ENCODE data around the gene SOCS6.

The SOCS6 gene

GRCh38 chr18:70310560-70311320, 21.9 kb downstream of the SOCS6 start:
- TF ChIP-seq, protein P1, sequence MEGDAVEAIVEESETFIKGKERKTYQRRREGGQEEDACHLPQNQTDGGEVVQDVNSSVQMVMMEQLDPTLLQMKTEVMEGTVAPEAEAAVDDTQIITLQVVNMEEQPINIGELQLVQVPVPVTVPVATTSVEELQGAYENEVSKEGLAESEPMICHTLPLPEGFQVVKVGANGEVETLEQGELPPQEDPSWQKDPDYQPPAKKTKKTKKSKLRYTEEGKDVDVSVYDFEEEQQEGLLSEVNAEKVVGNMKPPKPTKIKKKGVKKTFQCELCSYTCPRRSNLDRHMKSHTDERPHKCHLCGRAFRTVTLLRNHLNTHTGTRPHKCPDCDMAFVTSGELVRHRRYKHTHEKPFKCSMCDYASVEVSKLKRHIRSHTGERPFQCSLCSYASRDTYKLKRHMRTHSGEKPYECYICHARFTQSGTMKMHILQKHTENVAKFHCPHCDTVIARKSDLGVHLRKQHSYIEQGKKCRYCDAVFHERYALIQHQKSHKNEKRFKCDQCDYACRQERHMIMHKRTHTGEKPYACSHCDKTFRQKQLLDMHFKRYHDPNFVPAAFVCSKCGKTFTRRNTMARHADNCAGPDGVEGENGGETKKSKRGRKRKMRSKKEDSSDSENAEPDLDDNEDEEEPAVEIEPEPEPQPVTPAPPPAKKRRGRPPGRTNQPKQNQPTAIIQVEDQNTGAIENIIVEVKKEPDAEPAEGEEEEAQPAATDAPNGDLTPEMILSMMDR (IDR thresholded peaks at IDR 0.05; ENCODE audit: low read depth, low read length, missing control alignments), result no peak
- DNase-seq (ENCODE audit: low read depth), result no peak
- H3K4me3 ChIP-seq (ENCODE audit: low read depth, low read length), result no peak overlapping the region

- TF ChIP-seq, protein P1 (IDR thresholded peaks at IDR 0.05; ENCODE audit: low read depth, low read length, missing control alignments), result no peak
- no peak overlapping the region for H3K4me3 ChIP-seq (ENCODE audit: low read depth, low read length)
- no peak for DNase-seq (ENCODE audit: low read depth)
Measured at GRCh38 chr18:70311726-70312125, 22.9 kb downstream of the SOCS6 start.

- TF ChIP-seq, protein P1 (IDR thresholded peaks at IDR 0.05; ENCODE audit: low read depth, low read length, missing control alignments), result no peak
- H3K4me3 ChIP-seq (ENCODE audit: low read depth, low read length), result no peak overlapping the region
- DNase-seq (ENCODE audit: low read depth), result no peak
Measured at GRCh38 chr18:70313640-70314039, 24.8 kb downstream of the SOCS6 start.

DNA sequence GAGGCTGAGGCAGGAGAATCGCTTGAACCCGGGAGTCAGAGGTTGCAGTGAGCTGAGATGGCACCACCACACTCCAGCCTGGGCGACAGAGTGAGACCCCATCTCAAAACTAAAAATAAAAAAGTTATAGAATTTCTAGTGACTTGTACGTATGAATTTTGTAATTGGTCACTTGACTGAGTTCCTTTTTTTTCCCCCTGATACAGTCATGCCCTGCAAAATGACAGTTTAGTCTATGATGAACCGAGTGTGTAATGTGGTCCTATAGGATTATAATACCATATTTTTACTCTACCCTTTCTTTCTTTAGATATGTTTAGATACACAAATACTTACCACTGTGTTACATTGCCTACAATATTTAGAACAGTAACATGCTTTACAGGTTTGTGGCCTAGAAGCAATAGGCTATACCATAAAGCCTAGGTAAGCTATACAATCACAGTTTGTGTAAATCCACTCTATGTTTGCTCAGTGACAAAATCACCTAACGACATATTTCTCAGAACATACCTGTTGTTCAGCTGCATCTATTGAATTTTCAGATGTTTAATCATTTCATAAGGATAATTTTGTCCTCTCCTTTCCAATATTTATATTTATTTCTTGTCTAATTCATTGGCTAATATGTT, 25.4 kb downstream of the SOCS6 start:
- no peak for DNase-seq (ENCODE audit: low read depth)
- TF ChIP-seq, protein P1 (IDR thresholded peaks at IDR 0.05; ENCODE audit: low read depth, low read length, missing control alignments), result no peak
- no peak overlapping the region for H3K4me3 ChIP-seq (ENCODE audit: low read depth, low read length)

DNA sequence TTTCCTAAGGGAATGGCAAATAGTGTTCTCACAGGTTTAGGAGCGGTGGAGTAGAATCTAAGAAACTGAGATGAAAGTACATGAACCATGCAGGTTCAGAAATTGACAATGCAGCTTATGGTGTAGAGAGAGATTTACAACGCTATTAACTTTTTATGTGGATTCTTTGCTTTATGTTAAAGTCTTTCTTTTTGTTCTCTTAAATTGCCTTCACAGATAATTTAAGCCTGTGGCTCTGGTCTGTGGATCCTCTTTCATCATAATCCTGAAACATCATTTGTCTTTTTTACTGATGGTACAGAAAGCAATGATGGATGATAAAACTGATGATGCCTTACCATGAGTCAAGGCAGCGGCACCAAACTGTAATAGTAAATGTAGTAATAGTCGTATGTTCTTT, 30.3 kb downstream of the SOCS6 start:
- no peak overlapping the region for H3K4me3 ChIP-seq (ENCODE audit: low read depth, low read length)
- TF ChIP-seq, protein P1 (IDR thresholded peaks at IDR 0.05; ENCODE audit: low read depth, low read length, missing control alignments), result no peak
- no peak for DNase-seq (ENCODE audit: low read depth)

- TF ChIP-seq, protein P1 (IDR thresholded peaks at IDR 0.05; ENCODE audit: low read depth, low read length, missing control alignments), result no peak
- DNase-seq (ENCODE audit: low read depth), result no peak
- no peak overlapping the region for H3K4me3 ChIP-seq (ENCODE audit: low read depth, low read length)
Measured at GRCh38 chr18:70321616-70322015, 32.8 kb downstream of the SOCS6 start.

All from GM12864 (cell line).